Mucosa of rectum (tissue), 2 donors: ENCODE measurements around the gene NOD2.

Source experiments
- H3K27ac ChIP-seq, 2 donors: one replicate each; pipeline ENCODE4 v1.7.0; 2013; ENCODE audit warnings: inconsistent platforms in 2 of 2, low read depth in 2 of 2, low read length in 2 of 2
- H3K27me3 ChIP-seq, 2 donors: one replicate each; pipeline ENCODE4 v1.7.0; 2013; ENCODE audit warnings: low read length in 2 of 2; ENCODE audit not compliant: control insufficient read depth in 2 of 2, insufficient read depth in 2 of 2
- H3K36me3 ChIP-seq, 2 donors: one replicate each; pipeline ENCODE4 v1.7.0; 2013; ENCODE audit warnings: low read length in 2 of 2; ENCODE audit not compliant: control insufficient read depth in 2 of 2, insufficient read depth in 2 of 2
- H3K4me1 ChIP-seq, 2 donors: one replicate each; pipeline ENCODE4 v1.7.0; 2013; ENCODE audit warnings: low read length in 2 of 2, mild to moderate bottlenecking in 1 of 2; ENCODE audit not compliant: control insufficient read depth in 2 of 2, insufficient read depth in 2 of 2
- H3K4me3 ChIP-seq, 2 donors: one replicate each; pipeline ENCODE4 v1.7.0; 2013; ENCODE audit warnings: low read length in 2 of 2
- H3K9ac ChIP-seq, 2 donors: one replicate each; pipeline ENCODE4 v1.7.0; 2013; ENCODE audit warnings: low read length in 2 of 2, low read depth in 1 of 2, mild to moderate bottlenecking in 1 of 2
- H3K9me3 ChIP-seq, 2 donors: one replicate each; pipeline ENCODE4 v1.7.0; 2013; ENCODE audit warnings: low read length in 2 of 2; ENCODE audit not compliant: control insufficient read depth in 2 of 2
- donor health status: healthy.
- donor health status: Normal muscosa, but diverticular disease.

The NOD2 gene

DNA sequence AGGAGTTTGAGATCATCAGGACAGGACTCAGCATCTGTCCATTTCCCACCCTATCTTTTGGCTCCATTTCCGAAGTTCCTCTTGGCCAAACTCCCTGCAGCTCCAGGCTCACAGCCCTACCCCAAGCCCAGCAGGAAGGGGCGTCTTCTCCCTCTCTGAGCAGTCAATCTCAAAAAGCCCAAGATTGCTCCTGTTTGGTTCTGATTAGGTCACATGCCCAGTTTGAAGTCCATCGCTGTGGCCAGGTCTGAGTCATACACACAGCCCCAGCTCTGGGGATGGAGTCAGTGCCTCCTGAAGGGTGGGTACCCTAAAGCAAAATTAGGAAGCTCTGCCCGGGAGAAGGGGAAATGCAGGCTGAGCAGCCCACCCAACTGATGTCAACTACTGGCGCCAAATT is 36.2 kb upstream of the NOD2 start:
- Histone ChIP-seq H3K9ac (no peak overlapping the region), H3K9me3 (no peaks in the 10 kb centered on the region), H3K4me3 (no peak overlapping the region), H3K27me3 (no peaks in the 10 kb centered on the region), H3K36me3 (no peaks in the 10 kb centered on the region), H3K4me1 (no peaks in the 10 kb centered on the region), H3K27ac (no peak overlapping the region)

GRCh38 chr16:50659806-50660205 is 33.6 kb upstream of the NOD2 start:
- no peaks in the 10 kb centered on the region for H3K4me1 ChIP-seq
- no peak overlapping the region for H3K27ac ChIP-seq
- no peaks in the 10 kb centered on the region for H3K9me3 ChIP-seq
- no peaks in the 10 kb centered on the region for H3K27me3 ChIP-seq
- H3K9ac ChIP-seq = no peak overlapping the region
- H3K36me3 ChIP-seq = no peaks in the 10 kb centered on the region
- no peak overlapping the region for H3K4me3 ChIP-seq

- Histone ChIP-seq H3K4me1 (no peaks in the 10 kb centered on the region), H3K36me3 (no peaks in the 10 kb centered on the region), H3K9me3 (no peaks in the 10 kb centered on the region), H3K27me3 (no peaks in the 10 kb centered on the region), H3K27ac (no peak overlapping the region), H3K9ac (no peak overlapping the region), H3K4me3 (no peak overlapping the region)
Observed at GRCh38 chr16:50662306-50662940, 31.0 kb upstream of the NOD2 start.

- Histone ChIP-seq H3K4me1 (no peaks in the 10 kb centered on the region), H3K27ac (no peak overlapping the region), H3K4me3 (no peak overlapping the region), H3K27me3 (no peaks in the 10 kb centered on the region), H3K36me3 (no peaks in the 10 kb centered on the region), H3K9me3 (no peaks in the 10 kb centered on the region), H3K9ac (no peak overlapping the region)
Observed at GRCh38 chr16:50664270-50664669, 29.1 kb upstream of the NOD2 start.

- H3K27ac ChIP-seq = peak overlapping the region in 1 of 2 donors; percentile 50
- H3K36me3 ChIP-seq = no peaks in the 10 kb centered on the region
- H3K9ac ChIP-seq = peak overlapping the region; percentile 50 to 68
- H3K27me3 ChIP-seq = no peaks in the 10 kb centered on the region
- no peaks in the 10 kb centered on the region for H3K4me1 ChIP-seq
- no peaks in the 10 kb centered on the region for H3K9me3 ChIP-seq
- peak overlapping the region; percentile 25 to 74 for H3K4me3 ChIP-seq
Observed at GRCh38 chr16:50665128-50665878, 28.1 kb upstream of the NOD2 start.

DNA sequence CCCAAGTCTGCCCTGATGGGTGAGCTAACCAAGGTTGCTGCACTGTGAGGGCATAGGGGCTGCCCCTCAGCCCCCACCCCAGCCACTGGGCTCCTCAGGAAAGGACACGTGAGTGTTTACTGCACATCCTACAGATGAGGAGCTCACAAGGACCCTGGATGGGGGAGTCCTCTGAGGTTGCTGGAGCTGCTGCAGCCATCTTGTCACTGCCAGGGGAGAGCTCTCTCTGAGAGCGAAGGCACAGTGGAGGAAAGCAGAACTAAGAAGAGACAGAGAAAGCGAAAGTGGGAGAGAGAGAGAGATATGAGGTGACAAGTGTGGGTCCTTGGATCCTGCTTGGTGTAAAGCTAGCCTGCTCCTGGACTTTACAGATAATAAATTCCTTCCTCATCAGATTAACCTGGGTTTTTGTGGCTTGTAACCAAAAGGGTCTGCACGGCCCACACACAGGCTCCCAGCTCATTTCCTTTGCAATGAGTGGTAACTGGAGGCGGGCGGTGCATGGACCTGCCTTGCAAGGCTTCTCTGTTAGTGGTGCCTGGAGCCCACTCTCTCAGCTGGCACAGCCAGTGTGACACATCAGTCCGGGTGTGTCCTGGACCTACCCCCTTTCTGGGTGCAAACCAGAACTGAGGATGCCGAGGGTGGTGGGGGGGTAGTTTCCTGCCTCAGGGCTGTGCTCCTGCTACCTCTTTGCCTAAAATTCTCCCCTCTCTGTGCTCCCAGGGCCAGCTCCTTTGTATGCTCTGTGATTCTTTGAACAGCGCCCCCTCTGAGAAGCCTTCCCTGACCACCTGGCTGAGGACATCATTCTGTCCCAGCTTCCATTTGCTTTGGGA is 26.5 kb upstream of the NOD2 start:
- no peaks in the 10 kb centered on the region for H3K36me3 ChIP-seq
- H3K27me3 ChIP-seq = no peaks in the 10 kb centered on the region
- no peaks in the 10 kb centered on the region for H3K4me1 ChIP-seq
- H3K27ac ChIP-seq = no peak overlapping the region
- peaks cover 2 to 5% of the 10 kb centered on the region in 2 donors for H3K9me3 ChIP-seq
- H3K4me3 ChIP-seq = peak overlapping the region in 1 of 2 donors; percentile 1
- no peak overlapping the region for H3K9ac ChIP-seq

DNA sequence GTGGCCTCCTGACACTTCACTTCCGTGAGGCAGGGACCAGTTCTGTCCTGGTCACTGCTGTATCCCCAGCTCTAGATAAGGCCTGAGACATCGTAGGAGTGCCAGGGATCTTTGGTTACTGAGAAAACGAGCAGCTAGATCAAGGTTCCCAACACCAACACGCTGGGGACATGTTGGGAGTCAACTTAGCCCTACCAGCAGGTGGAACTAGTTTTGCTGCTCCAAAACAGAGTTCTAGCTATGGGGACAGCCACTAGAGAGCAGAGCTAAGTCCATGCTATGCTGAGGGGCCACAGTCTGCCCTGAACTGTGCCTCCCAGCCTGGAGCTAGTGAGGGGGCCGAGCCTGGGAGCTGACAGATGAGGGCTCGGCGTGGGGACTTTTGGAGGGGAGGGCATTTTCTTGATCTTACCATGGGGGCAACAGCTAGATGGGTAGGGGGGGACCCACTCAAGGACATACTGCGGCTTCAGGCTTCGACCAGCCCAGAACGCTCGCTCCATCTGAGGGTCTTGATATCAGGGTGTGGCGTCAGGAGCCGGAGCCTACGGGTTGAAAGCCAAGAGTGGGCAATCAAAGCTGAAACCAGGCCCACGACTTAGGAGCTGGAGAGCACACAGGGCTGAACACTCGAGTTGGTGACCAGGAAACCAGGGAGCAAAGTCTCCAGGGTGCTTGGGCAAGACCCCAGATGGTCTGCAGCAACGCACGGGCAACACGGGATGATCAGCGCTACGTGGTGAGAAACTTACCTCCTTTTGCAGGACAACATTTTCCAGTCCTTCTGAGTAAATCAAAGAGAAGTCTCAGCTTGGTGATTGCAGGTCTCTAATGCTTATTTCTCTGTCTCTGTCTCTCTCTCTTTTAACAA is 25.7 kb upstream of the NOD2 start:
- Histone ChIP-seq H3K27me3 (no peaks in the 10 kb centered on the region), H3K9me3 (peaks cover 6 to 7% of the 10 kb centered on the region in 2 donors), H3K4me1 (no peaks in the 10 kb centered on the region), H3K27ac (no peak overlapping the region), H3K4me3 (no peak overlapping the region), H3K36me3 (no peaks in the 10 kb centered on the region), H3K9ac (no peak overlapping the region)

DNA sequence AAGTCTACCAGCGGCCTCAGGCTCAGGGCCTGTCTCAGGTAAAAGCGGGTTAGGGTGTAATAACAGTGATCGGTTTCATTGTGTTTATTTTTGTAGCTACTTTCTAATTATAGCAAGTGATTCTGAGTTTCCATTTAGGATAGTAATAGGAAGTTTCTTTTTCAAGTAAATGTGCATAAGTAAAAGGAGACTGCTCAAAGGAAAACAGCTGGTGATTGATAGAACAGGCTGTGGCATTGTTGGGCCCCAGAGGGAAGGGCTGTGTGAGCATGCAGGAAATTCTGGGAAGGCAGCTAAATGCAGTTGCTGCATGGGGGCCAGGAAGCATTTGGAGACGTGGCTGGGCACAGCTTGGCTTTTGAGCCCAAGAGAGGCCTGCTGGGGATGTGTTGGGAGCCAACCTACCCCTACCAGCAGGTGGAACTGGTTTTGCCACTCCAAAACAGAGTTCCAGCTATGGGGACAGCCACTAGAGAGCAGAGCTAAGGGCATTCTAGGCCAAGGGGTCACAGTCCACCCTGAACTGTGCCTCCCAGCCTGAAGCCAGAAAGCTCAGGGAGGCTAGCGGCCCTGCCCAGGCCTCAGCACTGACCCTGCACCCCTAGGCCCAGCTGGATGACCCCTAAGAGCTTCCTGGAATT is 24.9 kb upstream of the NOD2 start:
- no peak overlapping the region for H3K9ac ChIP-seq

DNA sequence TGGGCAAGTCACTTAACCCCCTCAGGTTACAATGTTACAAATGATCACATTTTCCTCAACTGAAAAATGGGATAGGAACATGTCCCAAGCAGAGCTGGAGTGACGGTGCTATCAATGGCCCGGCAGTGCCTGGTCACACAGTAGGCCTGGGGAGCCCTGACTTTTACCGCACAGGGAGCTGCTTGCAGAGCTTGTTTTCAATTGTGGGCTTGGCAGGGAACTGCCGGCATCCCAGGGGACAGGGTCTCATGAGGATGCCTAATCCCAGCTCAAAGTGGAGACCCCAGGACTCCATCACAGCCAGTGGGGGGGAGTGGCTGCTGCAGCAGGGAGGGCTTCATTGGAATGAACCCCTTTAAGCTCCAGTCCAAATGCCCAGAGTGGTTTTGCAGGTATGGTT is 23.7 kb upstream of the NOD2 start:
- H3K27me3 ChIP-seq = no peaks in the 10 kb centered on the region
- no peaks in the 10 kb centered on the region for H3K4me1 ChIP-seq
- H3K27ac ChIP-seq = no peak overlapping the region
- no peak overlapping the region for H3K9ac ChIP-seq
- H3K4me3 ChIP-seq = no peak overlapping the region
- H3K9me3 ChIP-seq = peaks cover 6 to 7% of the 10 kb centered on the region in 2 donors
- peaks cover 0 to 6% of the 10 kb centered on the region in 2 donors for H3K36me3 ChIP-seq

More for the DNA sequence above, 24.9 kb upstream of the NOD2 start:
- Histone ChIP-seq H3K9me3 (peaks cover 6 to 7% of the 10 kb centered on the region in 2 donors), H3K27ac (no peak overlapping the region), H3K36me3 (no peaks in the 10 kb centered on the region), H3K4me1 (no peaks in the 10 kb centered on the region), H3K27me3 (no peaks in the 10 kb centered on the region), H3K4me3 (no peak overlapping the region)
